ENCODE measurements around the gene PLPP4. TPM values are rescaled to one million over a fixed set of nuclear protein-coding genes. Genes with fewer than 3 reads are reported as not detected.

Gene PLPP4
- total RNA-seq, 1 donor from 2014 or later: 2.5 TPM

DNA sequence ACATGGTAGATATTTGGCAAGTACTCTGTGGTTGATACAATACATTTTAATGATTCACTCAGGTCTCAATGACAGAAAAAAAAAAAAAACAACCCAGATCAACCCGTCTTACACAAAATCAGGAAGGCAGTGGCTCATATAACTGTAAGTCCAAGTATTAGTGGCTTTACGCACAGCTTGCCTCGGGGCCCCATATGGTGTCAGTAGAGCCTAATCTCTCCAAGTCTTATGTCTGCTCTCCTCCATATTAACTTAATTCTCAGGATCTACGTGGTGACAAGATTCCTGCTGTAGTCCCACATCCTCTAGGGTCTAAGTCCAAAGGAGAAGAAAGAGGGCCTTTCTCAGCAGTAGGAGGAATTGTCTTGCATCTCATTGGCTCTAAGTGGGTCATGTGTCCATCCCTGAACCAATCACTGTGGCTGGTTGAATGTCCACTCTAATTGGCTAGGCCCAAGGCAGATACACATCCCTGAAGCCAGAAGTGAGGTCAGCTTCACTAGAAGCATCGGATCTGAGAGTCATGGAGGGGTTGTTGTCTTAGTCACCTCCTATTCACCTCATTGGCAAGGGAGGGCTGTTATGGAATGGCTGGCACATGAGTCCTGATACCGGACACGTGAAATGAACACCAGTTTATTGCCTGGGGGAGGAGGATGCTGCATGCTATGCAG lies 20.5 kb upstream of the PLPP4 start:
- no peak for TF ChIP-seq POLR2AphosphoS5 (IDR thresholded peaks at IDR 0.05; ENCODE audit: insufficient read depth in 1 of 2, low read depth in 1 of 2)
- TF ChIP-seq, protein P1, sequence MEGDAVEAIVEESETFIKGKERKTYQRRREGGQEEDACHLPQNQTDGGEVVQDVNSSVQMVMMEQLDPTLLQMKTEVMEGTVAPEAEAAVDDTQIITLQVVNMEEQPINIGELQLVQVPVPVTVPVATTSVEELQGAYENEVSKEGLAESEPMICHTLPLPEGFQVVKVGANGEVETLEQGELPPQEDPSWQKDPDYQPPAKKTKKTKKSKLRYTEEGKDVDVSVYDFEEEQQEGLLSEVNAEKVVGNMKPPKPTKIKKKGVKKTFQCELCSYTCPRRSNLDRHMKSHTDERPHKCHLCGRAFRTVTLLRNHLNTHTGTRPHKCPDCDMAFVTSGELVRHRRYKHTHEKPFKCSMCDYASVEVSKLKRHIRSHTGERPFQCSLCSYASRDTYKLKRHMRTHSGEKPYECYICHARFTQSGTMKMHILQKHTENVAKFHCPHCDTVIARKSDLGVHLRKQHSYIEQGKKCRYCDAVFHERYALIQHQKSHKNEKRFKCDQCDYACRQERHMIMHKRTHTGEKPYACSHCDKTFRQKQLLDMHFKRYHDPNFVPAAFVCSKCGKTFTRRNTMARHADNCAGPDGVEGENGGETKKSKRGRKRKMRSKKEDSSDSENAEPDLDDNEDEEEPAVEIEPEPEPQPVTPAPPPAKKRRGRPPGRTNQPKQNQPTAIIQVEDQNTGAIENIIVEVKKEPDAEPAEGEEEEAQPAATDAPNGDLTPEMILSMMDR (IDR thresholded peaks at IDR 0.05): no peak
- TF ChIP-seq POLR2A (IDR thresholded peaks at IDR 0.05): no peak
- Histone ChIP-seq H3K27ac (no peak overlapping the region), H3K4me3 (no peak overlapping the region), H3K9me3 (no peaks in the 10 kb centered on the region), H3K27me3 (no peaks in the 10 kb centered on the region), H3K36me3 (no peaks in the 10 kb centered on the region), H3K4me1 (no peaks in the 10 kb centered on the region)
- intact Hi-C loops (cut with DNase I): no loop called here
- DNase-seq (ENCODE audit: extremely low spot score in 2 of 2): no peak

DNA sequence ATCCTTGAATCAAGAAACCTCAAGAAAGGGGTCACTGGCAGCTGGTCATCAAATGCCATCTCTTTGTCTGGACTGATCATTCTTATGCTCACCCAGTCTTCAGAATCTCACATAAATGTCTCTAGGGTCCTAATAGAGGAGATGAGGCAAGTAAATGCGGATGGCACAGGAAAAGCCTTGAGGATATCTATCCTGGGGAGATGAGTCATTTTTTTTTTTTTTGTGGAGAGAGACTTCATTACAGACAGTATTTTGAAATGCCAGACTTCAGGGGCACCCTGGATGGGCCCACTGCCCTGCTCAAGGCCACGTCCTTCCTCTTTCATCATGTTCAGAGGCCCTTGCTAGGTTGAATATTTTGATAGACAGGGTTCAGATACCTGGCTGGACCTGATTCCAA lies 19.5 kb upstream of the PLPP4 start:
- TF ChIP-seq, protein P1 (IDR thresholded peaks at IDR 0.05): no peak
- DNase-seq (ENCODE audit: extremely low spot score in 2 of 2): no peak
- Histone ChIP-seq H3K4me1 (no peaks in the 10 kb centered on the region), H3K9me3 (no peaks in the 10 kb centered on the region), H3K36me3 (no peaks in the 10 kb centered on the region), H3K27me3 (no peaks in the 10 kb centered on the region), H3K4me3 (no peak overlapping the region), H3K27ac (no peak overlapping the region)
- intact Hi-C loops (cut with DNase I): no loop called here

DNA sequence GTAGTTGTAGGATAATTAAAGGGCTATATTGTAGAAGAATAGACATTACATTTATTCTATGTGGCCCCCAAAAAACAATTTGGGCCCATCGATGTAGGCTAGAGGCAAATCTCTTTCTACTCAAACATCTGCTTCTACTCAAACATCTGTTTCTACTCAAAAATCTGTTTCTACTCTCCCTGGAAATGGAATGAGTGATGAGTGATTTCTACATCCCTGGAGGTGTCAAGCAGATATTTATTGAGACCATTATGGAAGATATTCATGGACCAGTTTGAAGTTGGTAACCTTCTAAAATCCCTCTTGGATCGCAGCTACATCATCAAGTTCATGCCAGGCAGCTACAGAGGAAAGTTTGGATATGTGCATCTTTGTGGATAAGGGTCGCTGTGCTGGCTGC lies 5.1 kb upstream of the PLPP4 start:
- Histone ChIP-seq H3K27me3 (no peaks in the 10 kb centered on the region), H3K27ac (no peak overlapping the region), H3K4me3 (no peak overlapping the region), H3K4me1 (peaks cover 6% of the 10 kb centered on the region), H3K36me3 (no peaks in the 10 kb centered on the region), H3K9me3 (no peaks in the 10 kb centered on the region)
- no peak for TF ChIP-seq POLR2A (IDR thresholded peaks at IDR 0.05)
- TF ChIP-seq, protein P1 (IDR thresholded peaks at IDR 0.05): no peak
- TF ChIP-seq POLR2AphosphoS5 (IDR thresholded peaks at IDR 0.05; ENCODE audit: insufficient read depth in 1 of 2, low read depth in 1 of 2): no peak
- intact Hi-C loops (cut with DNase I): loop anchor here (1.0 kb wide), 1 partner anchor 45 kb away; no protein-coding TSS in a partner anchor
- DNase-seq (ENCODE audit: extremely low spot score in 2 of 2): no peak

DNA sequence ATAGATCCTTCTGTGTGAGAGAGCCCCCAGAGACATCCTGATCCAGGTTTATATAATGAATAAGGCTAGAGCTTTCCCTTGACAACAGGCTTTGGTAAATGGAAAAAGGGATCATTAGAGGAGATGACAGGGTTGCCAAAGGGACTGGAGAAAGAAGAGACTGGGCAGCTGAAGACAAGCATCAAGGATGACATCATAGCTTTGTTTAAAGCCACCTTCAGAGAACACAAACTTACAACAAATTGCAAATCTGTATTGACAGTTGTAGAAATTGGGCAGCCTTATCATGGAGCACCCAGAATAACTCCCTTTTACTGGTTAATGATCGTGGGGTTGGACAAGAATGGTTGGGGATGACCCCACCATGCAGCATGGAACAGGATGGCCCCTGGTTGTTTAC lies 3.7 kb upstream of the PLPP4 start:
- Histone ChIP-seq H3K27ac (no peak overlapping the region), H3K9me3 (no peaks in the 10 kb centered on the region), H3K4me3 (no peak overlapping the region), H3K4me1 (peaks cover 18% of the 10 kb centered on the region), H3K36me3 (no peaks in the 10 kb centered on the region), H3K27me3 (no peaks in the 10 kb centered on the region)
- intact Hi-C loops (cut with DNase I): no loop called here
- TF ChIP-seq POLR2AphosphoS5 (IDR thresholded peaks at IDR 0.05; ENCODE audit: insufficient read depth in 1 of 2, low read depth in 1 of 2) (no peak), POLR2A (IDR thresholded peaks at IDR 0.05) (no peak)
- TF ChIP-seq, protein P1 (IDR thresholded peaks at IDR 0.05): no peak
- DNase-seq (ENCODE audit: extremely low spot score in 2 of 2): no peak

DNA sequence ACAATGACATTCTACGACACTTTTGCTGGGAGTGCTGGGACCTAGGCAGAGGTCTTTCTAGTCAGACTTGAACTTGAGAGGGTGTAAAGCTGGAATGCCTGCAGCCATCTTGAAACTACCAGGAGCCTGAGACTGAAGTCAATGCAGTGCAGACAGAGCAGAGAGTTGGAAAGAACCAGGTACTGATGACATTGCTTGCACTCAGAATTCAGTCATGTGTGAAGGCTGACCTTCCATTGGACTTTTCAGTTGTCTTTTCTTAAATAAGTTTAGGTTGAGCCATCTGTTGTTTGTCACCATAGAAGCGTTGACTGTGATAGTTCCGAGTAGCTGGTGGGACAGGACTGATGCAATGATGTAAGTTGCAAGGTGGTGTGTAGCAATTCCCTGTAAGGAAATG lies 3.1 kb upstream of the PLPP4 start:
- Histone ChIP-seq H3K9me3 (no peaks in the 10 kb centered on the region), H3K4me3 (no peak overlapping the region), H3K27ac (no peak overlapping the region), H3K27me3 (no peaks in the 10 kb centered on the region), H3K4me1 (peaks cover 19% of the 10 kb centered on the region), H3K36me3 (no peaks in the 10 kb centered on the region)
- intact Hi-C loops (cut with DNase I): no loop called here
- TF ChIP-seq, protein P1 (IDR thresholded peaks at IDR 0.05): no peak
- TF ChIP-seq POLR2A (IDR thresholded peaks at IDR 0.05) (no peak), POLR2AphosphoS5 (IDR thresholded peaks at IDR 0.05; ENCODE audit: insufficient read depth in 1 of 2, low read depth in 1 of 2) (no peak)
- no peak for DNase-seq (ENCODE audit: extremely low spot score in 2 of 2)
